ENCODE measurements around the gene RUNX3.

RUNX3 gene

DNA sequence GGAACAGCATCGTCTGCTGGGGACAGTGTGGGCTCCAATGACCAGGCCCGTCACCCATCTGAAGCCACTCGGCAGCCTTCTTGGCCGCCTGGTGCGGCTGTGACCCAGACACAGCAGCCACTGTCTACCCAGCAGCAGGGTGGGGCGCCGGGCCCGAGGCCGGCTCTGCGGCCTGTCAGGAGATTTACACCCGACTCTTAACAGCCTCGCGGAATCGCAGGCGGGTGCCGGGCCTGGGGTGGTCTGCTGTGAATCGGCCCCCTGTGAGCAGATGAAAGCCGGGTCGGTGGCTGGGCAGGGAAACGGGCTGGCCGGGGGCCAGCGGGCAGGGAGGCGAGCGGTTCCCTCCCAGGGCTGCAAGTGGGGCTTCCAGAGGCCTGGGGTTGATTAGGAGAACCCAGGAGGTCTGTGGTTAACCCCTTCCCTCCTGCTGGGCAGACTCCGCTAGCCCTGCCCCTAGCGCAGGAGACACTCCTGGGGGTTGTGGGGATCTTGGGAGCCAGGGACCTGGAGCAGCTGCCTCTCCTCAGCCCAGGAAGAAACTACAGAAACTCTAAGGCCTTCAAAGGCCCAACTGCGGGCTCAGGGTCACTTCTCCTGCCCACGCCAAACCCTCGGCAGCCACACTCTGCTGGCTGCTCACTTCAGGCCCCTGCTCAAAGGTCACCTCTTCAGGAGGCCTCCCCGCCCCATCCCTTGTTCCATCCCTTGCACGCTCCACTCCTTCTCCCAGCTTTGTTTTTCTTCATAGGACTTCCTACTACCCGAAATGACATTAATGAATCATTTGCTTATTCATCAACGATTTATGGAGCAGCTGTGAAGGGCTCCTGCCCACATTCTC, 15.6 kb downstream of the RUNX3 start:
- Histone ChIP-seq H3K9me3 (no peaks in the 10 kb centered on the region), H3K4me3 (ENCODE audit: low read depth in 1 of 2, low read length in 1 of 2) (no peak overlapping the region), H3K27me3 (no peaks in the 10 kb centered on the region), H3K27ac (no peak overlapping the region), H3K4me1 (ENCODE audit: control insufficient read depth in 1 of 2, insufficient read depth in 1 of 2, low read depth in 1 of 2, low read length in 1 of 2) (no peaks in the 10 kb centered on the region), H3K36me3 (peaks cover 86% of the 10 kb centered on the region)
- TF ChIP-seq, protein P1, sequence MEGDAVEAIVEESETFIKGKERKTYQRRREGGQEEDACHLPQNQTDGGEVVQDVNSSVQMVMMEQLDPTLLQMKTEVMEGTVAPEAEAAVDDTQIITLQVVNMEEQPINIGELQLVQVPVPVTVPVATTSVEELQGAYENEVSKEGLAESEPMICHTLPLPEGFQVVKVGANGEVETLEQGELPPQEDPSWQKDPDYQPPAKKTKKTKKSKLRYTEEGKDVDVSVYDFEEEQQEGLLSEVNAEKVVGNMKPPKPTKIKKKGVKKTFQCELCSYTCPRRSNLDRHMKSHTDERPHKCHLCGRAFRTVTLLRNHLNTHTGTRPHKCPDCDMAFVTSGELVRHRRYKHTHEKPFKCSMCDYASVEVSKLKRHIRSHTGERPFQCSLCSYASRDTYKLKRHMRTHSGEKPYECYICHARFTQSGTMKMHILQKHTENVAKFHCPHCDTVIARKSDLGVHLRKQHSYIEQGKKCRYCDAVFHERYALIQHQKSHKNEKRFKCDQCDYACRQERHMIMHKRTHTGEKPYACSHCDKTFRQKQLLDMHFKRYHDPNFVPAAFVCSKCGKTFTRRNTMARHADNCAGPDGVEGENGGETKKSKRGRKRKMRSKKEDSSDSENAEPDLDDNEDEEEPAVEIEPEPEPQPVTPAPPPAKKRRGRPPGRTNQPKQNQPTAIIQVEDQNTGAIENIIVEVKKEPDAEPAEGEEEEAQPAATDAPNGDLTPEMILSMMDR (IDR thresholded peaks at IDR 0.05) = no peak

DNA sequence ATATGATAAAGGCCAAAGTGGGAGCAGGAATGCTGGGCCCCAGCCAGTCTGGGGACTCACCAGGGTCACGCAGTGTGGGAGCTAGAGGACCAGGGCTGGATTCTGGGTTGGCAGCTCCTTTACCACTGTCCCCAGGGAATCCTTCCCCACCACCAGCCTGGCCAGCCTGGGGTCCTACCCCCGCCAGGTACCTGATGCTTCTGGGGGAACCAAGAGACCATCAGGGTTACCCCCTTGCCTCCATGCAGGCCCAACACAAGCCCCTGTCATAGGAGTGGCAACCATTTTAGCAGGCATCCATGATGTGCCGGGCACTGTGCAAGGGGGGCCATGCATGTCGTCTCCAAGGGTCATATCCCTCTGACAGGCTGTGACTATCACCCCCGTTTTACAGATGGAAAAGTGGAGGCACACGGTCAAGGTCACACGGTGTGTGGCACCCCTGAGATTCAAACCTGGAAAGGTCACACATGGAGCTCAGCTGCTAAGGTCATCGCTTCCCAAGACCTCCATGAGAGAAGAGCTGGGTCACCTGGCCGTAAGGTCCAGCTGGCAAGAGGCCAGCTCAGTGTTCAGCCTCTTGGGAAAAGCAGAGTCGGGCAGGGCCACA, 16.4 kb downstream of the RUNX3 start:
- H3K9me3 ChIP-seq = no peaks in the 10 kb centered on the region
- no peak overlapping the region for H3K27ac ChIP-seq
- peaks cover 79% of the 10 kb centered on the region for H3K36me3 ChIP-seq
- TF ChIP-seq, protein P1 (IDR thresholded peaks at IDR 0.05) = no peak
- H3K4me1 ChIP-seq (ENCODE audit: control insufficient read depth in 1 of 2, insufficient read depth in 1 of 2, low read depth in 1 of 2, low read length in 1 of 2) = no peaks in the 10 kb centered on the region
- no peaks in the 10 kb centered on the region for H3K27me3 ChIP-seq
- no peak overlapping the region for H3K4me3 ChIP-seq (ENCODE audit: low read depth in 1 of 2, low read length in 1 of 2)

DNA sequence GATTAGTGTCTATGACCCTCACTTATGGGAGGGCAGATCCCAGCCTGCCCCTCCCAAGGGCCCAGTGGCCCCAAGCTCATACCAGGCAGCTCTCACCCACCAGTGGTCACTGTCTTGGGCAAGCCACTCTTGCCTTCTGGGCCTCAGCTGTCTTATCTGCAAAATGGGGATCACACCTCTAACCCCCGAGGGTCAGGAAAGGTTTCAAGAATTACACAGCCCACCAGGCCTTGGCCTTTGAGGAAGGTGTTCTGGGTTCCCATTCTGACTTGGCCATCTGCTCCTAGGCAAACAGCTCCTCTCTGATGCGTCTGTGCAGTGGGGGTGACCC, 16.8 kb downstream of the RUNX3 start:
- no peak overlapping the region for H3K27ac ChIP-seq
- no peaks in the 10 kb centered on the region for H3K9me3 ChIP-seq
- H3K4me3 ChIP-seq (ENCODE audit: low read depth in 1 of 2, low read length in 1 of 2) = no peak overlapping the region
- H3K27me3 ChIP-seq = no peaks in the 10 kb centered on the region
- TF ChIP-seq, protein P1 (IDR thresholded peaks at IDR 0.05) = no peak
- H3K36me3 ChIP-seq = peaks cover 74% of the 10 kb centered on the region
- no peaks in the 10 kb centered on the region for H3K4me1 ChIP-seq (ENCODE audit: control insufficient read depth in 1 of 2, insufficient read depth in 1 of 2, low read depth in 1 of 2, low read length in 1 of 2)

DNA sequence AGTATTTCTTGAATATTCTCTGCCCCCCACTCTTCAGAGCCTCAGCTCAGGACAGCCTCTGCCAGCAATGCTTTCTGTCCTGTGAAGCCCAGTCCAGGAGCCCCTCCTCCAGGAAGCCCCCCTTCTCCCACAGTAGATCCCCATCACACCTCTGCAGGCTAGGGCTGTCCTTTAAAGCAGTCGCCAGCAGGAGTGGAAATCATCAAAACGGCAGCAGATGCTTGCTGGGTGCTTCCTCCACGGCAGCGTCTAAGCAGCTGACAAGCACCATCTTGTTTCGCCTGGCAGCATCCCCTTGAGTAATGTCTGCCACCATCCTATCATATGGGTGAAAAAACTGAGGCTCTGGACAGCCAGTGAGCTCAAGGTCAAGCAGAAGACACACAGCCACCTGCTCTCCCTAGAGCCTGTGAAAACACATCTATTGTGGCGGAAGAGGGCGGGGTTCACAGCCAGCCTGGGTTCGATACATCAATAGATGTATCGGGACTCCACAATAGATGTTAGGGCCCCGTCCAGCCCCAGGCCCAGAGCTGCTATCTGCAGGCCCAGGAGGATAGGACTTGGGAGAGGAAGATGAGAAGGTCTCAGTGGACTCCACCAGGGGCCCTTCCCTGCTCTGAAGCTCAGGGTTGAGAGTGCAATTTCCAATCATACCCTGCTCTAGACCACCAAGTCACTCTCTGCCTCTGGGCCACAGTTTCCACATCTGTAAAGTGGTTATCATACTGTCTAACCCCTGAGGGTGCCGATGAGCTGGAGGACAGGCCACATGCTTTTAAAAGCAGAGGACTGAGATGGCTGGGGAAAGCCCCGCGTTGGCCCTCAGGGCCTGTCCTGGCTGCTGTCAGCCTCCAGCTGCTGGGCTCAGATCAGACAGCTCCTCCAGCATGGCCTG, 17.5 kb downstream of the RUNX3 start:
- Histone ChIP-seq H3K4me3 (ENCODE audit: low read depth in 1 of 2, low read length in 1 of 2) (no peak overlapping the region), H3K27me3 (no peaks in the 10 kb centered on the region), H3K4me1 (ENCODE audit: control insufficient read depth in 1 of 2, insufficient read depth in 1 of 2, low read depth in 1 of 2, low read length in 1 of 2) (no peaks in the 10 kb centered on the region), H3K36me3 (peaks cover 73% of the 10 kb centered on the region), H3K27ac (no peak overlapping the region), H3K9me3 (no peaks in the 10 kb centered on the region)
- TF ChIP-seq, protein P1 (IDR thresholded peaks at IDR 0.05) = no peak

DNA sequence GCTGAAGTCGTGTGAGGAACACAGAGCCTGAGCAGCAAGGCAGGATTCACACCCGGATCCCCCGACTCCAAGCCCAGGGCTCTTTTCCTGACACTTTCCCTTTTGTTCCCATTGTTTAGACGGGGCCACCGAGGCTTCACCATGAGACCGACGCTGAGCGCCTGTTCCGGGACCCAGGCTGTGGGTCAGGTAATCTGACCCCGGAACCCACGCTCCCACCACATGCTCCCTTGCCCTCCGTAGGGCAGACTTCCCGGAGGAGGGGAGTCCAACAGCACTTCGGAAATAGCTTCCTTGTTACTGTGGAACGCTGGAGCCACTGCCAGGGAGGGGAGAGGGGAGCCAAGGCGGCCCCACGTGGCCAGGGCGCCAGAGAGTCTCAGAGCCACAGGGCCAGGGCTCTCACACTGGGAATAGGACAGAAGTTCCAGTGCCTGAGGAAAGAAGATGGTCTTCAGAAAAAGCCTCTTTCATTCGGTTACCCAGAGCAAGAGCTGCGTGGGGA, 18.4 kb downstream of the RUNX3 start:
- H3K4me3 ChIP-seq (ENCODE audit: low read depth in 1 of 2, low read length in 1 of 2) = no peak overlapping the region
- peaks cover 73% of the 10 kb centered on the region for H3K36me3 ChIP-seq
- H3K4me1 ChIP-seq (ENCODE audit: control insufficient read depth in 1 of 2, insufficient read depth in 1 of 2, low read depth in 1 of 2, low read length in 1 of 2) = no peaks in the 10 kb centered on the region
- TF ChIP-seq, protein P1 (IDR thresholded peaks at IDR 0.05) = no peak
- no peaks in the 10 kb centered on the region for H3K27me3 ChIP-seq
- H3K27ac ChIP-seq = no peak overlapping the region
- H3K9me3 ChIP-seq = no peaks in the 10 kb centered on the region
